HEK293T (cell line): ENCODE results near the gene TMEM184B.

Experiments
- ARNT ChIP-seq: fragments of 450-650 bp; IDR thresholded peaks from 2 replicates; pipeline ENCODE4 v1.6.1; 2017; ENCODE audit warnings: mild to moderate bottlenecking
- BHLHE40 ChIP-seq: fragments of 450-650 bp; IDR thresholded peaks from 2 replicates; pipeline ENCODE4 v1.6.1; 2016; ENCODE audit warnings: mild to moderate bottlenecking, moderate library complexity, borderline replicate concordance
- CTBP1 ChIP-seq: fragments of 450-650 bp; IDR thresholded peaks from 2 replicates; pipeline ENCODE4 v1.6.1; 2016; ENCODE audit warnings: borderline replicate concordance
- FOXA1 ChIP-seq: fragments of 450-650 bp; IDR thresholded peaks from 2 replicates; pipeline ENCODE4 v1.6.1; 2016; ENCODE audit warnings: mild to moderate bottlenecking
- FOXM1 ChIP-seq: fragments of 450-650 bp; IDR thresholded peaks from 2 replicates; pipeline ENCODE4 v1.6.1; 2017; ENCODE audit warnings: mild to moderate bottlenecking, borderline replicate concordance
- HDGF ChIP-seq: fragments of 450-650 bp; IDR thresholded peaks from 2 replicates; pipeline ENCODE4 v1.6.1; 2017; ENCODE audit warnings: antibody characterized with exemption, borderline replicate concordance
- L3MBTL2 ChIP-seq: fragments of 450-650 bp; conservative IDR thresholded peaks from 2 replicates; pipeline ENCODE4 v1.6.1; 2016; ENCODE audit warnings: mild to moderate bottlenecking
- LEF1 ChIP-seq: fragments of 450-650 bp; IDR thresholded peaks from 2 replicates; pipeline ENCODE4 v1.6.1; 2017; ENCODE audit warnings: mild to moderate bottlenecking, borderline replicate concordance
- SP1 ChIP-seq: fragments of 450-650 bp; IDR thresholded peaks from 2 replicates; pipeline ENCODE4 v1.6.1; 2017
- SUZ12 ChIP-seq: fragments of 450-650 bp; IDR thresholded peaks from 2 replicates; pipeline ENCODE4 v1.6.1; 2016; ENCODE audit warnings: mild to moderate bottlenecking
- TARDBP ChIP-seq: fragments of 450-650 bp; IDR thresholded peaks from 2 replicates; pipeline ENCODE4 v1.6.1; 2016

- TF ChIP-seq SP1 = no peak
- no peak for TF ChIP-seq TARDBP
- TF ChIP-seq FOXA1 = no peak
- no peak for TF ChIP-seq FOXM1
- TF ChIP-seq HDGF = no peak
- TF ChIP-seq BHLHE40 = no peak
- TF ChIP-seq ARNT = no peak
- no peak for TF ChIP-seq LEF1
- TF ChIP-seq CTBP1 = no peak
- no peak for TF ChIP-seq L3MBTL2
- TF ChIP-seq SUZ12 = no peak
Observed at GRCh38 chr22:38318792-38319773, 46.3 kb upstream of the TMEM184B start.
